CD14-positive monocyte (primary cell): Measurements from ENCODE around the gene CECR2. TPM values are rescaled to one million over a fixed set of nuclear protein-coding genes. Genes with fewer than 3 reads are reported as not detected.

Experiments used
- DNase-seq, 3 donors: peaks; one replicate each; pipeline ENCODE4 v3.0.0-alpha.2; 2011 to 2022
- H2AFZ ChIP-seq: 2 replicates; pipeline ENCODE4 v1.6.0; 2012; ENCODE audit warnings: mild to moderate bottlenecking, low read depth, low read length, inconsistent platforms; ENCODE audit not compliant: insufficient read depth, poor library complexity, severe bottlenecking
- H3K27ac ChIP-seq, 2 donors: 1 replicate in 1 of 2; 2 replicates in 1 of 2; pipeline ENCODE4 v1.5.1; 2012 to 2013; ENCODE audit warnings: low read length in 2 of 2, control low read depth in 1 of 2, inconsistent platforms in 1 of 2, low read depth in 1 of 2, mild to moderate bottlenecking in 1 of 2
- H3K27me3 ChIP-seq, 2 donors: one replicate each; pipeline versions ENCODE4 v1.6.0 to v1.6.1; 2011 to 2013; ENCODE audit warnings: low read length in 2 of 2; ENCODE audit not compliant: control insufficient read depth in 2 of 2, insufficient read depth in 2 of 2
- H3K36me3 ChIP-seq, 2 donors: replicated peaks in 1 of 2; 1 replicate in 1 of 2; 2 replicates in 1 of 2; pipeline versions ENCODE4 v1.5.1 to v1.6.1; 2012 to 2013; ENCODE audit warnings: low read length in 2 of 2, control low read depth in 1 of 2, inconsistent platforms in 1 of 2, mild to moderate bottlenecking in 1 of 2; ENCODE audit not compliant: insufficient read depth in 2 of 2, control insufficient read depth in 1 of 2
- H3K4me1 ChIP-seq, 2 donors: 1 replicate in 1 of 2; 2 replicates in 1 of 2; pipeline versions ENCODE4 v1.5.1 to v1.6.1; 2012 to 2013; ENCODE audit warnings: low read length in 2 of 2, control low read depth in 1 of 2, inconsistent platforms in 1 of 2, mild to moderate bottlenecking in 1 of 2, moderate library complexity in 1 of 2; ENCODE audit not compliant: insufficient read depth in 2 of 2, control insufficient read depth in 1 of 2
- H3K4me2 ChIP-seq: replicated peaks from 2 replicates; pipeline ENCODE3; 2012; ENCODE audit warnings: low read length, moderate library complexity, mild to moderate bottlenecking; ENCODE audit not compliant: poor library complexity, severe bottlenecking; ENCODE audit errors: extremely low read depth
- H3K4me3 ChIP-seq, 3 experiments: fragments of 200-600 bp in 1 of 3; sonication (generic) in 1 of 3; replicated peaks in 1 of 3; 1 replicate in 2 of 3; 2 replicates in 1 of 3; pipeline ENCODE4 v1.5.1; 2011 to 2013; ENCODE audit warnings: low read length in 3 of 3, mild to moderate bottlenecking in 3 of 3, control low read depth in 2 of 3, low read depth in 2 of 3, inconsistent platforms in 1 of 3, moderate library complexity in 1 of 3
- H3K79me2 ChIP-seq: 2 replicates; pipeline ENCODE4 v1.6.0; 2012; ENCODE audit warnings: mild to moderate bottlenecking, control low read depth, inconsistent platforms, low read length, moderate library complexity; ENCODE audit not compliant: insufficient read depth
- H3K9ac ChIP-seq: 2 replicates; pipeline ENCODE4 v1.6.0; 2017; ENCODE audit warnings: low read length, mild to moderate bottlenecking; ENCODE audit not compliant: insufficient read depth, poor library complexity, severe bottlenecking
- H3K9me3 ChIP-seq, 2 donors: replicated peaks in 1 of 2; 1 replicate in 1 of 2; 2 replicates in 1 of 2; pipeline versions ENCODE4 v1.5.1 to v1.6.1; 2012 to 2013; ENCODE audit warnings: low read length in 2 of 2, control low read depth in 1 of 2; ENCODE audit not compliant: control insufficient read depth in 1 of 2, insufficient read depth in 1 of 2
- H4K20me1 ChIP-seq: 2 replicates; pipeline ENCODE4 v1.6.0; 2012; ENCODE audit warnings: mild to moderate bottlenecking, low read length, control low read depth, moderate library complexity; ENCODE audit not compliant: insufficient read depth
- H3K27ac Mint-ChIP-seq, 7 donors: one replicate each; pipeline ENCODE4 v1.8.0; 2020; ENCODE audit warnings: mild to moderate bottlenecking in 7 of 7, mixed read lengths in 7 of 7, moderate library complexity in 6 of 7, inconsistent platforms in 2 of 7
- H3K27me3 Mint-ChIP-seq, 3 donors: one replicate each; pipeline ENCODE4 v1.8.0; 2021 to 2022; ENCODE audit warnings: low read depth in 3 of 3, mild to moderate bottlenecking in 3 of 3, mixed read lengths in 3 of 3, moderate library complexity in 3 of 3, inconsistent platforms in 1 of 3
- H3K36me3 Mint-ChIP-seq, 2 donors: one replicate each; pipeline ENCODE4 v1.8.0; 2020; ENCODE audit warnings: mixed read lengths in 2 of 2, inconsistent platforms in 1 of 2, mild to moderate bottlenecking in 1 of 2
- H3K4me1 Mint-ChIP-seq: one replicate; pipeline ENCODE4 v1.8.0; 2020; ENCODE audit warnings: mild to moderate bottlenecking, mixed read lengths
- H3K4me3 Mint-ChIP-seq, 2 donors: one replicate each; pipeline ENCODE4 v1.8.0; 2020; ENCODE audit warnings: mild to moderate bottlenecking in 2 of 2, mixed read lengths in 2 of 2, moderate library complexity in 1 of 2
- H3K9me3 Mint-ChIP-seq, 7 donors: one replicate each; pipeline ENCODE4 v1.8.0; 2020 to 2022; ENCODE audit warnings: mixed read lengths in 7 of 7, mild to moderate bottlenecking in 6 of 7, moderate library complexity in 6 of 7, inconsistent platforms in 2 of 7
- WGBS: methylation state at CpG from one replicate; pipeline ENCODE4 v1.1.5; 2013; ENCODE audit warnings: missing lambda C conversion rate; ENCODE audit not compliant: insufficient coverage; 5-methylcytosine and 5-hydroxymethylcytosine counted together
- intact Hi-C, 2 donors: fragments of 100-400 bp; cut with micrococcal nuclease; formaldehyde crosslinking; loops; one replicate each; pipeline versions ENCODE4 v1.15.0 to v1.15.1; 2023
- polyA plus RNA-seq, 3 donors: library from polyadenylated mRNA; depleted of rRNA in 1 of 3; unstranded in 2 of 3; stranded (reverse) in 1 of 3; fragments of 300-500 nt in 2 of 3; fragments of >200 nt in 1 of 3; fragmentation: Illumina TruSeq in 2 of 3; gene quantifications; 1 replicate in 2 of 3; 2 replicates in 1 of 3; pipeline ENCODE4 v1.2.3, GENCODE V29; 2012 to 2021
- TF ChIP-seq, protein P1 (sequence below): fragments of 200-600 bp; IDR thresholded peaks from one replicate; pipeline ENCODE4 v1.8.0; 2022; ENCODE audit warnings: antibody characterized with exemption, mild to moderate bottlenecking

The CECR2 gene
- polyA plus RNA-seq, 3 donors: 0.02 to 0.29 (median 0.24) TPM

DNA sequence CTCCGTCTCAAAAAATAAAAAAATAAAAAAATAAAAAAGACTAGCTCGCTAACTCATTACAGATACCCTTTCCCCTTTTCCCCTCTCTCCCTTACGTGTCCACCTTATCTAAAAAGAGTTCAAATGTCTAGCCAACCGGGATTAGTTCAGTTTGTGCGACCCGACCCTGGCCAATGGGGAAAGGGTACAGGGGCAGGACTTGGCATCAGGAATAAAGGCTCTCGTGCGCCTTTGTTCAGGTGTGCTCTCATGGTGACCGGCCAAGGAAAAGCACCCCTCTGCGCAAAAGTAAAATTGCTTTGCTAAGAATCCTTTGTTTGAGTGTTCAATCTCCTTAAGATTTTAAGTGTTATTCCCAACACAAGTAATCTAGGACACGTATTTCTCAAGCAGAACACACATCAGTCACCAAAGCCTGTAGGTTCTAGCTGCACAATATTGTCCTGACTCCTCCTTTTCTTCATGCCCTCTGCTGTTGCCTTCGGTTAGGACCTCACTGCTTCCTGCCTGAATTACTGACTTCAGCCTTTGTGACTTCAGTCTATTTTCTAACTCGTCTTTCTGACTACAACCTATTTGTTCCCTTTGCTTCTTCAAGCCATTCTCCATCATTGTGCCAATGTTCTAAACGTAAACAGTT, 20.7 kb upstream of the CECR2 start:
- TF ChIP-seq, protein P1, sequence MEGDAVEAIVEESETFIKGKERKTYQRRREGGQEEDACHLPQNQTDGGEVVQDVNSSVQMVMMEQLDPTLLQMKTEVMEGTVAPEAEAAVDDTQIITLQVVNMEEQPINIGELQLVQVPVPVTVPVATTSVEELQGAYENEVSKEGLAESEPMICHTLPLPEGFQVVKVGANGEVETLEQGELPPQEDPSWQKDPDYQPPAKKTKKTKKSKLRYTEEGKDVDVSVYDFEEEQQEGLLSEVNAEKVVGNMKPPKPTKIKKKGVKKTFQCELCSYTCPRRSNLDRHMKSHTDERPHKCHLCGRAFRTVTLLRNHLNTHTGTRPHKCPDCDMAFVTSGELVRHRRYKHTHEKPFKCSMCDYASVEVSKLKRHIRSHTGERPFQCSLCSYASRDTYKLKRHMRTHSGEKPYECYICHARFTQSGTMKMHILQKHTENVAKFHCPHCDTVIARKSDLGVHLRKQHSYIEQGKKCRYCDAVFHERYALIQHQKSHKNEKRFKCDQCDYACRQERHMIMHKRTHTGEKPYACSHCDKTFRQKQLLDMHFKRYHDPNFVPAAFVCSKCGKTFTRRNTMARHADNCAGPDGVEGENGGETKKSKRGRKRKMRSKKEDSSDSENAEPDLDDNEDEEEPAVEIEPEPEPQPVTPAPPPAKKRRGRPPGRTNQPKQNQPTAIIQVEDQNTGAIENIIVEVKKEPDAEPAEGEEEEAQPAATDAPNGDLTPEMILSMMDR: no peak
- no peaks in the 10 kb centered on the region for H3K36me3 Mint-ChIP-seq
- Histone ChIP-seq H3K9me3 (no peaks in the 10 kb centered on the region), H3K4me3 (no peak overlapping the region), H2AFZ (no peak overlapping the region), H3K27me3 (peaks cover 0 to 3% of the 10 kb centered on the region in 2 donors), H3K4me1 (no peaks in the 10 kb centered on the region), H3K9ac (no peak overlapping the region), H3K4me2 (no peak overlapping the region), H3K79me2 (no peaks in the 10 kb centered on the region), H3K36me3 (no peaks in the 10 kb centered on the region), H4K20me1 (no peaks in the 10 kb centered on the region), H3K27ac (no peak overlapping the region)
- intact Hi-C loops: no loop called here
- DNase-seq: no peak
- peaks cover 5 to 10% (median 10%) of the 10 kb centered on the region in 3 donors for H3K27me3 Mint-ChIP-seq
- peaks cover 0 to 4% (median 0%) of the 10 kb centered on the region in 7 donors for H3K9me3 Mint-ChIP-seq
- WGBS: 80% methylated on average over 7 of the region's 14 CpGs
- no peak overlapping the region for H3K27ac Mint-ChIP-seq
- no peak overlapping the region for H3K4me3 Mint-ChIP-seq
- H3K4me1 Mint-ChIP-seq: no peaks in the 10 kb centered on the region

DNA sequence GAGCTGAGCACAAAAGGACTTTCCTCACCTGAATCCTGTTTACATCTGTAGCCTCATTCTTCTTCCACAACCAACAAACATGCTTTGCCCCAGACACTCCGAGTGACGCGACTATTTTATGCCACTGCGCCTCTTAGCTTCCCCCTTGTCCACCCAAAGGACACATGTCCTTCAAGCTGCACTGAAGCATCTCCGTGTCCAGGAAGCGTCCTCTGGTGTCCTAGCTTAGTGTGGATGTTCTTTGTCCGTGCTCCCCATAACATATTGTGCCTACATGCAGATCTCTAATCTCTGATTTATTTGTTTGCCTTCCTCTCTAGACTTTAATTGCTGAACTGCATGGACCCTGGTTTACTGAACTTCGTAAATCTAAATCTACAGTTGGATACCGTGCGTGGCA, 20.1 kb upstream of the CECR2 start:
- DNase-seq: no peak
- H4K20me1 ChIP-seq: no peaks in the 10 kb centered on the region
- intact Hi-C loops: no loop called here
- H3K79me2 ChIP-seq: no peaks in the 10 kb centered on the region
- H3K4me1 Mint-ChIP-seq: no peaks in the 10 kb centered on the region
- TF ChIP-seq, protein P1: no peak
- H3K9ac ChIP-seq: no peak overlapping the region
- WGBS: 95% methylated on average over 6 of the region's 10 CpGs
- no peaks in the 10 kb centered on the region for H3K4me1 ChIP-seq
- H3K27me3 ChIP-seq: peaks cover 0 to 3% of the 10 kb centered on the region in 2 donors
- no peak overlapping the region for H3K4me2 ChIP-seq
- no peaks in the 10 kb centered on the region for H3K36me3 Mint-ChIP-seq
- no peak overlapping the region for H3K27ac ChIP-seq
- peaks cover 5 to 10% (median 10%) of the 10 kb centered on the region in 3 donors for H3K27me3 Mint-ChIP-seq
- peaks cover 0 to 4% (median 0%) of the 10 kb centered on the region in 7 donors for H3K9me3 Mint-ChIP-seq
- no peak overlapping the region for H3K27ac Mint-ChIP-seq
- no peak overlapping the region for H2AFZ ChIP-seq
- H3K4me3 Mint-ChIP-seq: no peak overlapping the region
- H3K9me3 ChIP-seq: no peaks in the 10 kb centered on the region
- H3K4me3 ChIP-seq: no peak overlapping the region
- H3K36me3 ChIP-seq: no peaks in the 10 kb centered on the region
